HFF-Myc (cell line): Measurements from ENCODE around the gene PLXNA1.

Source experiments
- DNase-seq: peaks from one replicate; pipeline ENCODE4 v3.0.0-alpha.2; 2011; ENCODE audit warnings: low read depth; ENCODE audit errors: extremely low read depth
- H3K4me3 ChIP-seq: replicated peaks from 2 replicates; pipeline ENCODE4 v1.5.1; 2011; ENCODE audit warnings: low read depth, mild to moderate bottlenecking, control low read depth, low read length
- CTCF ChIP-seq: IDR thresholded peaks from 2 replicates; pipeline ENCODE4 v1.5.1; 2012; ENCODE audit warnings: mild to moderate bottlenecking, low read depth, low read length, control low read depth; ENCODE audit errors: missing control alignments

Gene PLXNA1

GRCh38 chr3:127025456-127025855 is 42.5 kb downstream of the PLXNA1 start:
- no peak for TF ChIP-seq CTCF
- H3K4me3 ChIP-seq: no peak overlapping the region
- DNase-seq: no peak

- no peak overlapping the region for H3K4me3 ChIP-seq
- no peak for TF ChIP-seq CTCF
- no peak for DNase-seq
Measured at GRCh38 chr3:127026036-127026435, 43.1 kb downstream of the PLXNA1 start.

- no peak for TF ChIP-seq CTCF
- DNase-seq: no peak
Measured at GRCh38 chr3:127026661-127027060, 43.7 kb downstream of the PLXNA1 start.

GRCh38 chr3:127027061-127027735 is 44.3 kb downstream of the PLXNA1 start:
- DNase-seq: no peak
- H3K4me3 ChIP-seq: no peak overlapping the region
- TF ChIP-seq CTCF: no peak

More at GRCh38 chr3:127026661-127027060, 43.7 kb downstream of the PLXNA1 start:
- H3K4me3 ChIP-seq: no peak overlapping the region

GRCh38 chr3:127027811-127028548 is 45.1 kb downstream of the PLXNA1 start:
- TF ChIP-seq CTCF: no peak
- no peak overlapping the region for H3K4me3 ChIP-seq
- no peak for DNase-seq

GRCh38 chr3:127028781-127029657 is 46.1 kb downstream of the PLXNA1 start:
- TF ChIP-seq CTCF: no peak
- no peak for DNase-seq
- H3K4me3 ChIP-seq: no peak overlapping the region
